NCI-H128 (cell line): Measurements from ENCODE around the gene NOL8.

Experiments
- DNase-seq: peaks from one replicate; lab custom pipeline; 2025; ENCODE audit not compliant: unreplicated experiment; lab: John Stamatoyannopoulos, UW

NOL8 gene

GRCh38 chr9:92270511-92270910 is 54.6 kb downstream of the NOL8 start:
- DNase-seq, result no peak

DNA sequence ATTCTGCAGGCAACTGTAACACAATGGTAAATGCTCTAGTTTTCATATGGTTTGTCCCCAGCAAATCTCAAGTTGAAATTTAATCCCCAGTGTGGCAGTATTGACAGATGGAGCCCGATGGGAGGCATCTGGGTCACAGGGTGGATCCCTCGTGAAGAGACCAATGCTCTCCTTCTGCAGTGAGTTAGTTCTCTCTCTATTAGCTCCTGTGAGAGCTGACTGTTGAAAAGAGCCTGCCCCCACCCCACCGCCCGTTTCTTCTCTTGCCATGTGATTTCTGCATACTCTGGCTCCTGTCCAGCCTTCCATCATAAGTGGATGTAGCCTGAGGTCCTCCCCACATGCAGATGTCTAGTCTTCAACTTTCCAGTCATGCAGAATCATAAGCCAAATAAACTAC is 58.7 kb downstream of the NOL8 start:
- DNase-seq, result no peak

DNA sequence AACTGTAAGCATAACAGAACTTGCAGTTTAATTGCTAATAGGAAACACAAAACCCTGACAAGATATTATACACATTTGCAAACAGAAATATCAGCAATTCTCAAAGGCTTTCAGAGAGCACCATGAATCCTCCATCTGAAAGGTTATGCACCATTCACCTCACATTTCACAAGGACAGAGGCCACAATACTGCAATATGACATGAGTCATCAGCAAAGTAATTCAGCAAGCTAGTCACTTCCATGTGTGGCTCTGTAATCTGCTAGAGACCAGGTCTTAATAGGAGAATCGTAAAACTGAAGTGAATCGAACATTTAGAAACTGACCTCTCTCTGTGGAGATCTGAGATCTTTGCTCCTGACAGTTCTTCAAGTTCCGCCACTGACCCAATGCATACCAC is 60.0 kb downstream of the NOL8 start:
- no peak for DNase-seq

GRCh38 chr9:92263131-92263530 is 62.0 kb downstream of the NOL8 start:
- no peak for DNase-seq

DNA sequence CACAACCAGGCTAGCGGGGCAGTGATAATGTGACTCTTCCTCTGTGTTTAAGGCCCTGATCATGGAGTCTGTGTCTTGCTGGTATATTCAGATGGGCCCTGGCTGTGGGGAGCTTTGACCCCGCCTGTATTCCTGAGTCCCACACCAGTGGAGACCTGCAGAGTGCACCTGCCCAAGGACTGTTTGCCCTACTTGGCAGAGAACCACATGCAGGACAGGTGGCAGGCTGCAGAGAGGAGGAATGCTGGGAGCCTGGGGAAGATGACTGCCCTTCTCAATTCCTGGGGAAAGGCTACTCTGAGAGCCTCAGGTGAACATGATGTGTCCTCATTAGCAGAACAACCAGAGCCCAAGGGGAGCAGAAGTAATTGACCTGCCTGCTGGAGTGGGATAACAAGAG is 67.8 kb downstream of the NOL8 start:
- DNase-seq, result no peak

- DNase-seq, result no peak
These were observed 70.5 kb downstream of the NOL8 start for GRCh38 chr9:92254381-92255337.

DNA sequence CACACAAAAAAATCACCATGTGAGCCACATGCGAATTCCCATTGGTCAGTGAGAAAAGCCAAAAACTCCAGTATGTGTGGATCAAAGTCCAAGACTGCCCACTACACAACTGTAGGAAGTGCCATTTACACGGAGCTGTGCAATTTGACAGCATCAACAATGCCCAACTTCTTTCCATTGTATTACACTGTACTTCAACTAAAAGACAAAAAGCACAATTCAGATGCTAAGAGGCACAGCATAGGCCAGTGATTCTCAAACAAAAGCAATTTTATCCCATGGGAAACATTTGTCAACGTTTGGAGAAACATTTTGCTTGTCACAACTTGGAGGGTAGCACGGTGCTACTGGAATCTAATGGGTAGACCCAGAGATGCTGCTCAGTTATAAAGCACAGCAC is 71.5 kb downstream of the NOL8 start:
- DNase-seq, result no peak

DNA sequence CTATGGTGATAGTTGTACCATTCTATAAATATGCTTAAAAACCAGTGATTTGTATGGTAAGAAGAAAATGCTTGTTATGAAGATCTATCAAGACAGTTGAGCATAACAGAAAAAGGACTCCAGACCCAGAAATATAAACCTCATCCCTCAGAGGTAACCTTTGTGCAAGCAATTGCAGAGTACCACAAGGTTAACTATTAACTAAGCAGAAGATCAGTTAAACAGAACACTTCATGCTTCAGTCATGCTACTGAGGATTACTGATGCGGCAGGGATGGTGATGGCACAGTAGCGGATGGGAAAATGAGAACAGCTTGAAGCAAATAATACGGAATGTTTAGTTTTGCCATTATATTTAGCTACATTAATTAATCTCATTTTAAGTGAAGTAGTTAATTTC is 77.2 kb downstream of the NOL8 start:
- DNase-seq, result no peak
